HG03558 (cell line): ENCODE results near the gene EXOC7.
A peak's percentile ranks its signal among the peaks of the same experiment; 100 is the strongest.

Source experiments
- ATAC-seq: cut with Tn5 transposase; IDR thresholded peaks from one replicate; pipeline ENCODE4 v1.9.1; 2021; ENCODE audit warnings: moderate number of reproducible peaks; ENCODE audit not compliant: unreplicated experiment; ENCODE audit errors: extremely low read depth

EXOC7 gene

DNA sequence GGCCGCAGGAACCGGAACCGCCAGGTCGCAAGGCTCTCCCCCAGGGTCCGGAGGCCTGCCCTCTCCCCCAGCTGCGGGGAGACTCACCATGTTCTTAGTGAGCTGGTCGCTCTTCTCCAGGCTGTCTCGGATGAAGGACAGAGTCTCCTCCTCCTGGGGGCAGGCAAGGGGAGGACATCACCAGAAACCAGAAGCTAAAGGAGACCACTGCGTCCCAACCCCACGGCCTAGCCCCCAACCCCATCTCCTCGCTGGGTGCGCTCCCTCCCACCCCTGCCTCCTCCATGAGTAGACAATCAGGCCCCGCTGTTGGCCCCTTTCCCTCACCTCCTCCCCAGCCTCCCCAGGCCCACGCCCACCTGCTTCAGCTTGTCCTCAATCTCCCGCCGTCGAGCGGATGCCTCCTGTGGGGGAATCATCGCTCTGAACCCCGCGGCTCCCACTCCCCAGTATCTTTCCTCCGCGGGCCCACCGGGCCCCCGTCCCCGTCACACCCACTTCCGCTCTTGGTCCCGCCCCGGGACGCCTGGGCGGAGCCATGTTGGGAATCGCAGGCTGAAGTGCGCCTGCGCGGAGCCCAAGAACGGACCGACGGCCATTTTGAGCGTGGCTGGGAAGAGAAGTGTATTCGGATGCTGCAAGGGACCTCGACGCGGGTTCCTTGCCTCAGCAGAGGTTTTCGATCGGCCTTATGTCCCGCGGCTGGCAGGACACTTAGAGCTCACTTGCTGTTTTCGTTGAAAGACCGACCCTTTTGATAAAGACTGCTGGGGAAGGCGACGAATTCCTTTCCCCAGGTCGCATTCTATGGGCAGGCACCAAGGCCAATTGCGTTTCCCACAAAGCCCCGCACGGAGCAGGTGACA lies at the start of gene EXOC7:
Gene EXOC7, minus strand, starts transcription at position 514 of the 866 bp plus-strand sequence. Its CDS starts 95 bp downstream, at position 419.
- ATAC-seq, result peak; percentile 74

GRCh38 chr17:76153202-76153601 lies 49.6 kb upstream of the EXOC7 start:
- no peak for ATAC-seq

GRCh38 chr17:76152591-76152990 lies 49.0 kb upstream of the EXOC7 start:
- ATAC-seq, result no peak

GRCh38 chr17:76151896-76152454 lies 48.4 kb upstream of the EXOC7 start:
- no peak for ATAC-seq

DNA sequence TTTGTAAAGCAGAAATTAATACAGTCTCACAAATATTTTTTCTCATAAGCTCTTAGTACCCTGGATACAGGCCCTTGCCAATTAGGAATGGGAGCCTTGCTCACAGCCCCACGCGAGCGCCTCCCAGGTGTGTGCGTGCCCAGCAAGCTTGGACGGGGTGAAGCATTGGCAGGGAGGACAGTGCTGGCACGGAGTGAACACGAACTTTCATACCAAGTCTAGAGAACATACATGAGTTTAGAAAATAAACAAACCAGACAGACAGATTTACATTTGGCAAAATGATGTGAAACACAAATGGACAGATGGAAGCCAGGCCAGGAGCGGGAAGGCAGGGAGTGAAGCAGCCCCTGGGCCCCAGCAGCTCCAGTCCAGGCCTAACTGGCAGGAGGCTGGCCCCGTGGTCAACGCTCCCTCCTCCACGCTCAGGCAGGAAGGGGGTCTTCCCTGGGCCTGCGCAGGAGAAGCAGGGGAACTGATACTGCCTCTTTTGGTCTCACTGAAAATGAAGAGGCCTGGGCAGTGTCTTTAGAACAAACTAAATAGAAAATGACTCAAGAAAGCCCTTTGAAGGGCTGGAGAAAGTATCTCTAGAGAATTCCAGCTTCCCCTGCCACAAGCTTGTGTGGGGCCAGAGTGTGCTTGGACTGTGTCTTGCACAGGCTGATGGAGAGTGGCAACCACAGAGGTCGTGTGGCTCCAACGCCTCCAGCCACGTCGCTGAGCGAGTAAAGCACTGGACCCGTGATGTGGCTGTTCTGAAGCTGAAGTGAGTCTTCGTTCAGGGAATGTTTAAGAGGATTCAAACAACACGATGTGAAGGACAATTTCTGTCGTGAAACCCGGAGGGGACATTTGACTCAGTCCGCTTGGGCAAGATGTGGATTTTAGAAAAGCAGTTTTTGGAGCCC lies 47.4 kb upstream of the EXOC7 start:
- ATAC-seq, result no peak

DNA sequence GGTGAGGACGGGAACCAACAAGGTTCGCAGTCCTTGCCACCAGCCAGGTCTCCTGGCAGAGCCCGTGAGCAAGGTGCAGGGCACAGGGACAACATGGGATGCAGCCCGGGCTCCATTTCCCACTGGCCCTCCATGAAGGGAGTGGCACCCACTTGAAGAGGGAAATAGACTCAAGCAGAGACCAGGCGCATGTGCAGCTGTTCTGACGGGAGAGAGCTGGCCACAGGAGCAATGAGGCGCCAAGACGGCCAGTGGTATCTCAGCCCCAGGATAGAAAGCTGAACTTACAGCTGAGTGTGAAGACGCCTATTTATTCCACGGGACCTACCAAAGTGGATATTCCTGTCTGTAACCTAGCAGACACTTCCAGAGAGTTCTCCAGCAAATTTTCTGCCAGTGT lies 45.6 kb upstream of the EXOC7 start:
- no peak for ATAC-seq

DNA sequence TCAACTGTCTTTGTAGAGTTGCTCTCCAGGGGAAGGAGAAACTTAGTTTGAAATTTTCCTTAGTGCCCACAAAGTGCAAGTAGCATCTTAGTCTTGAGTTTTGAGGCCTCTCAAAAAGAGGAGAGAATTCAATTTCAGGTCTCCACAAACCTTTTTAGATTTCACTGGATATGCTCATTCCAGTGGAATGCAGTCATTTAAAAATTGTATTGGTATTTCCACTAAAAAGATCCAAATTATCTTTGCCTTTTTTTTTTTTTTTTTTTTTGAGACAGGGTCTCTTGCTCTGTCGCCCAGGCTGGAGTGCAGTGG lies 44.4 kb upstream of the EXOC7 start:
- ATAC-seq, result no peak

- ATAC-seq, result no peak
Measured at GRCh38 chr17:76147211-76148014, 43.8 kb upstream of the EXOC7 start.

- ATAC-seq, result no peak
Measured at GRCh38 chr17:76146053-76146851, 42.7 kb upstream of the EXOC7 start.

GRCh38 chr17:76145231-76146052 lies 41.9 kb upstream of the EXOC7 start:
- no peak for ATAC-seq

DNA sequence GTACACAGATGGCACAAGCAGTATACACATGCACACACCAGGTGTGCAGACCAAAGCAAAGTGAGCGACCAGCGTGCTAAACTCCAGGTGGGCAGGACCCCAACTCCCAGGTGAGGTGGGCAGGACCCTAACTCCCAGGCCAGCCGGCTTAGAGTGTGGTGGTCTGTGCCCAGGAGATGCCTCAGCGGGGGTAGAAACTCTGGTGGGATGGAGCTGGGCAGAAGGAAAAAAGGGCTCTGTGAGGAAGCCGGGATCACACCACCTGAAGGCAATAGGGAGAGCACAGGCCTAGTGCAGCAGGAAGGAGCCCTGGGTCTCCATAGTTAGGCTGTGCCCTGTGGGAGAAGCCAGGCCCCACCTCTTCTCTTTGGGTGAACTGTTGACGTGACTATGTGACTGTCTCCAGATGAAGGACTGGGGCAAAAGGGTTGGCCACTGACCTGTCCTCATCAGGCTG lies 39.0 kb upstream of the EXOC7 start:
- no peak for ATAC-seq

DNA sequence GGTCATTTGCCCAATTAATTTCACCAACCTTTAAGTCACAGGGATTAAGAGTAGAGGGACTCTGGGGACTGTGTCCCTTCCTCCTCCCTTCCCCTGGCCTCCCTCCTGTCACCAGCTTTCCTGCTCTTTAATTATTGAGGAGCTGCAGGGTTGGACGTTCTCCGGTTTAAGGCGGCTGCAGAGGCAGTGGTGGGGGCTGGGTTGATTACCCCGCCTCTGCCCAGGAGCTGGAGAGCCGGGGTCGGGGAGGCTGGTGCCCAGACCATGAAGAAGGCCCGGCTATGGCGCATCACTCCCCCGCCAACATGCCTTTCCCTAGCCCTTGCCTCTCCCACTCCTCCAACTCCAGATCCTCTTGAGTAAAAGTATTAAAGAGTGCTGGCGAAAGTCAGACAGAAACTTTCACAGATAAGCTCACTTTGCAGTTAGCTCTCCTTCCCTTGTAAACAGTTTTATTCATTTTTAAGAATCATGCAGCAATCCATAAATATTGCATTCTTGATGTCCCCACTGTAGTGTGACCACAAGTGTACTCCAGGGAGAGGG lies 38.5 kb upstream of the EXOC7 start:
- no peak for ATAC-seq

DNA sequence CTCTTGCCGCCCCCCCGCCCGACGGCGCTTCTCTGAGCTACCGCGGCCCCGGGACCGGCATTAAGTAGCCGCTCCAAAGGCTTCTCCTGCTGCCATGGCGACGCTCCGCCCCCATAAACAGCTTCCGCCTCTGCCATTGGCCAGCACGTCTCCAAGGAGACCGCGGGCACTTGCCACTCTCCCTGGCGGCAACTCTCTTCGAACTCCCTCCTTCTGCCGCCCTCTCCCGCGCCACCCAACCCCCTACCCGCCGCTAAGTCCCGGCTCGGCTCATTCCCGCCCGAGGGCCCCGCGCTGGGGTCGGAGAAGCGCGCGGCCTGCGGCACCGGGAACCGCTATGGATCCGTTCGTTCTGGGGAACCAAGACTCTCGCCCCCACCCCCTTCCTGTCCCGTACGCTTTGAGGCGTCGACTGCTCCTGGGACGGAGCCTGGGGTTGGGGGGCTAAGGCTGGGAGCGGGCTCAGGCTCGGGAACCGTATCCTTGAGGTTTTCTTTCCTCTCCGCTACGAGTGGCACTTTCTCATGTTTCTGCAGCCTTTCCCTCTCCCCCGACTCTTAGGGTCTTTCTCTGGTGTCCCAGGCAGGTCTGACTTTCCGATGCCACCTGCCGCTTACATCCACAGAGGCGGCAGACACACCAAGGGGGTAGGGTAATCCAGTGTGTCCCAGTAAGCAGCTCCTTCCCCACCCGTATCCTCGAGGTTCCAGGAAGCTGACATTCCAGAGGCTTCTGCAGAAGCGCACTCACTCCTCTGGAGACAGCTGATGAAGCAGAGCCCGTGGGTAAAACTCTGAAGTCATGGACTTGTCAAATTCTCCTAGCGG lies 37.8 kb upstream of the EXOC7 start, which contains the start of gene FOXJ1:
Gene FOXJ1, minus strand, starts transcription at position 34 of the 827 bp plus-strand sequence. CDS start 850 bp downstream, outside the sequence.
- peak; percentile 64 for ATAC-seq

DNA sequence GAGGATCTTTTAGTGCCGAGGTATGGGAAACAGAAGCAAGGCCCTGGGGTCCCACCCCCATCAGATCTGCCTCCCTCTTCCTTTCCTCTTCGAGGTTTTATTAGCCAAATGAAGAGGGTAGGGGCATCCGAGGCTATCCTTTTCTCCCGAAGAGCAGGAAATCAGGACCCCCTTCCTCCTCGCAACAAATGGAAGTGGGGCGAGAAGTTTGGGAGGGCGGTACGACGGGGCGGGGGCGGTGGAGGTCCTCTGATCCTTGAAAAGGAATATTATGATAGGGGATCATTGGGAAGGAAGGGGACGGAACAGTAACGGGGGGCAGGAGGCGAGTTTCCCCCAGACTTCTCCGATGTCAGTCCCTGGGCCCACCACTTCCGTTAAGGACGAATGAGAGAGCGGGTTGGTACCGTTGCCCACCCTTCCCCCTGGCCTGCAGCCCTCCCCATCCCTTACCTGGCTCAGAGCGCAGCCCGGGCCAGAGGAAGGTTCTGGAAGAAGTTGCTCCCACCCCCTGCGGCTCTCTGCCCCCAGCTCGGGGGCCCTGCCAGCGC lies 37.1 kb upstream of the EXOC7 start:
- ATAC-seq, result no peak

- ATAC-seq, result no peak
Measured at GRCh38 chr17:76139801-76140660, 36.4 kb upstream of the EXOC7 start.
